IMR-90 (cell line): ENCODE measurements around the gene NRP2. TPM values are rescaled to one million over a fixed set of nuclear protein-coding genes. Genes with fewer than 3 reads are reported as not detected.

Experiments used
- ATAC-seq: fragments of 200-7000 bp; cut with Tn5 transposase; 2 replicates; pipeline ENCODE4 v1.9.1; 2020; ENCODE audit warnings: low read depth, mild to moderate bottlenecking, moderate library complexity
- BruUV-seq: library from RNA; stranded (reverse); fragments of 400-500 nt; replicated peaks from 2 replicates; lab custom pipeline; 2021; lab: Mats Ljungman, UMichigan
- CTCF ChIA-PET: fragments of 300-600 bp; formaldehyde crosslinking; extraction: SDS; loops from one replicate; lab custom pipeline; 2021; ENCODE audit warnings: antibody characterized with exemption; lab: Yijun Ruan, JAX
- POLR2A ChIA-PET: fragments of 300-600 bp; sonication (Branson Sonifier 250); formaldehyde crosslinking; loops from one replicate; lab custom pipeline; 2022; ENCODE audit warnings: antibody characterized with exemption; ENCODE audit not compliant: unreplicated experiment; lab: Charles Lee
- DNase-seq: peaks from one replicate; pipeline ENCODE4 v3.0.0; 2013
- H2AFZ ChIP-seq: replicated peaks from 2 replicates; pipeline ENCODE3; 2013; ENCODE audit warnings: low read length, mild to moderate bottlenecking; ENCODE audit not compliant: poor library complexity
- H2AK5ac ChIP-seq: 2 replicates; pipeline ENCODE4 v1.6.1; 2013; ENCODE audit warnings: low read depth, low read length, inconsistent platforms
- H2AK9ac ChIP-seq: replicated peaks from 2 replicates; pipeline ENCODE3; 2013; ENCODE audit warnings: mild to moderate bottlenecking, low read depth, low read length, moderate library complexity; ENCODE audit not compliant: poor library complexity
- H2BK120ac ChIP-seq: 2 replicates; pipeline ENCODE4 v1.6.1; 2013; ENCODE audit warnings: low read depth, low read length, inconsistent platforms
- H2BK15ac ChIP-seq: 3 replicates; pipeline ENCODE4 v1.6.1; 2013; ENCODE audit warnings: low read depth, low read length, inconsistent platforms
- H2BK20ac ChIP-seq: 2 replicates; pipeline ENCODE4 v1.6.1; 2013; ENCODE audit warnings: low read depth, mild to moderate bottlenecking, inconsistent platforms, low read length, moderate library complexity
- H2BK5ac ChIP-seq: 2 replicates; pipeline ENCODE4 v1.6.1; 2013; ENCODE audit warnings: mild to moderate bottlenecking, low read depth, low read length, inconsistent platforms; ENCODE audit not compliant: poor library complexity, severe bottlenecking
- H3K14ac ChIP-seq: replicated peaks from 2 replicates; pipeline ENCODE4 v1.6.1; 2013; ENCODE audit warnings: low read depth, low read length, inconsistent platforms
- H3K18ac ChIP-seq: 2 replicates; pipeline ENCODE4 v1.6.1; 2013; ENCODE audit warnings: low read depth, low read length, control low read depth
- H3K23ac ChIP-seq: 2 replicates; pipeline ENCODE4 v1.6.1; 2013; ENCODE audit warnings: low read depth, low read length, inconsistent platforms
- H3K27ac ChIP-seq: 2 replicates; pipeline ENCODE4 v1.5.1; 2013; ENCODE audit warnings: mild to moderate bottlenecking, control low read depth, low read length; ENCODE audit not compliant: insufficient read depth
- H3K27me3 ChIP-seq: 2 replicates; pipeline ENCODE4 v1.6.1; 2013; ENCODE audit warnings: low read length; ENCODE audit not compliant: control insufficient read depth, insufficient read depth
- H3K36me3 ChIP-seq: 2 replicates; pipeline ENCODE4 v1.6.1; 2013; ENCODE audit warnings: low read length, mixed read lengths; ENCODE audit not compliant: control insufficient read depth, insufficient read depth
- H3K4ac ChIP-seq: 2 replicates; pipeline ENCODE4 v1.6.1; 2013; ENCODE audit warnings: low read depth, low read length, inconsistent platforms
- H3K4me1 ChIP-seq: 2 replicates; pipeline ENCODE4 v1.6.1; 2013; ENCODE audit warnings: low read length, mixed read lengths; ENCODE audit not compliant: control insufficient read depth, insufficient read depth
- H3K4me2 ChIP-seq: 2 replicates; pipeline ENCODE4 v1.6.1; 2013; ENCODE audit warnings: low read depth, mild to moderate bottlenecking, control low read depth, low read length, moderate library complexity
- H3K4me3 ChIP-seq: 2 replicates; pipeline ENCODE4 v1.5.1; 2013; ENCODE audit warnings: low read depth, mild to moderate bottlenecking, control low read depth, low read length, moderate library complexity; ENCODE audit not compliant: insufficient read depth
- H3K56ac ChIP-seq: 2 replicates; pipeline ENCODE4 v1.6.1; 2013; ENCODE audit warnings: low read length, inconsistent platforms; ENCODE audit not compliant: insufficient read depth; ENCODE audit errors: extremely low read depth
- H3K79me1 ChIP-seq, 2 experiments: 2 replicates each; pipeline ENCODE4 v1.6.1; 2013; ENCODE audit warnings: low read length in 2 of 2, inconsistent platforms in 1 of 2, low read depth in 1 of 2
- H3K9ac ChIP-seq: 2 replicates; pipeline ENCODE4 v1.6.1; 2013; ENCODE audit warnings: low read depth, low read length, control low read depth
- H3K9me1 ChIP-seq: 2 replicates; pipeline ENCODE4 v1.6.1; 2013; ENCODE audit warnings: low read length, inconsistent platforms; ENCODE audit not compliant: insufficient read depth
- H3K9me3 ChIP-seq: 2 replicates; pipeline ENCODE4 v1.6.1; 2013; ENCODE audit warnings: low read length; ENCODE audit not compliant: control insufficient read depth, insufficient read depth
- H4K20me1 ChIP-seq: 2 replicates; pipeline ENCODE4 v1.6.1; 2013; ENCODE audit warnings: low read length, inconsistent platforms; ENCODE audit not compliant: insufficient read depth
- H4K5ac ChIP-seq: 2 replicates; pipeline ENCODE4 v1.6.1; 2013; ENCODE audit warnings: mild to moderate bottlenecking, low read depth, low read length, control low read depth
- H4K8ac ChIP-seq, 2 experiments: 2 replicates each; pipeline ENCODE4 v1.6.1; 2013; ENCODE audit warnings: low read depth in 2 of 2, low read length in 2 of 2, control low read depth in 1 of 2, inconsistent platforms in 1 of 2
- H4K91ac ChIP-seq: 2 replicates; pipeline ENCODE4 v1.6.1; 2013; ENCODE audit warnings: low read depth, low read length, inconsistent platforms; ENCODE audit not compliant: insufficient read depth
- BHLHE40 ChIP-seq: fragments of 150-350 bp; IDR thresholded peaks from 2 replicates; pipeline ENCODE4 v1.6.1; 2016; ENCODE audit warnings: mild to moderate bottlenecking, low read depth, low read length
- CHD1 ChIP-seq: IDR thresholded peaks from 2 replicates; pipeline ENCODE4 v1.6.1; 2012; ENCODE audit warnings: low read depth, low read length, improper control_type of control experiment
- CTCF ChIP-seq: conservative IDR thresholded peaks from 2 replicates; pipeline ENCODE4 v1.5.1; 2012; ENCODE audit warnings: mild to moderate bottlenecking, low read depth, low read length, improper control_type of control experiment
- ELK1 ChIP-seq: fragments of 150-350 bp; IDR thresholded peaks from 2 replicates; pipeline ENCODE4 v1.6.1; 2016; ENCODE audit warnings: low read depth, mild to moderate bottlenecking, low read length, moderate library complexity, borderline replicate concordance
- FOS ChIP-seq: fragments of 150-350 bp; IDR thresholded peaks from 2 replicates; pipeline ENCODE4 v1.6.1; 2016; ENCODE audit warnings: low read depth, low read length
- MAFK ChIP-seq: IDR thresholded peaks from 2 replicates; pipeline ENCODE4 v1.6.1; 2012; ENCODE audit warnings: low read depth, low read length, improper control_type of control experiment
- RAD21 ChIP-seq: IDR thresholded peaks from 2 replicates; pipeline ENCODE4 v1.6.1; 2012; ENCODE audit warnings: low read length, improper control_type of control experiment
- SMC3 ChIP-seq: fragments of 150-350 bp; IDR thresholded peaks from 2 replicates; pipeline ENCODE4 v1.6.1; 2016; ENCODE audit warnings: low read depth, mild to moderate bottlenecking, antibody characterized with exemption, low read length, moderate library complexity
- WGBS, 2 experiments: methylation state at CpG; one replicate each; pipeline versions ENCODE4 v1.1.5 to v1.1.7; 2013; ENCODE audit warnings: missing lambda C conversion rate in 2 of 2; ENCODE audit not compliant: insufficient read length in 1 of 2; ENCODE audit errors: extremely low coverage in 2 of 2; 5-methylcytosine and 5-hydroxymethylcytosine counted together
- dilution Hi-C: fragments of 300-500 bp; cut with HindIII; formaldehyde crosslinking; loops from one replicate; pipeline ENCODE4 v1.14.3; 2018; ENCODE audit warnings: low sequenced_read_pairs; ENCODE audit not compliant: unreplicated experiment
- in situ Hi-C: fragments of 300-500 bp; cut with MboI; formaldehyde crosslinking; loops from 3 replicates; pipeline ENCODE4 v1.14.3; 2019; ENCODE audit warnings: low sequenced_read_pairs, inconsistent platforms, mixed read lengths
- intact Hi-C: fragments of 100-400 bp; cut with micrococcal nuclease; formaldehyde crosslinking; loops from 2 replicates; pipeline ENCODE4 v1.10.0; 2022
- polyA plus RNA-seq, 3 experiments: library from polyadenylated mRNA; depleted of rRNA; stranded (reverse); fragments of >200 nt; gene quantifications; 2 replicates each; pipeline ENCODE4 v1.2.3, GENCODE V29; 2012; ENCODE audit warnings: low replicate concordance in 1 of 3
- total RNA-seq: library from RNA; depleted of rRNA; stranded (reverse); fragments of >200 nt; gene quantifications from 2 replicates; pipeline ENCODE4 v1.2.3, GENCODE V29; 2012

Gene NRP2
- total and polyA plus RNA-seq, 2 of the 4 experiments (the other 2 are of a cell fraction): 46.4 to 51.3 TPM

- TF ChIP-seq FOS: no peak
- TF ChIP-seq MAFK: no peak
- no peak for TF ChIP-seq CHD1
- TF ChIP-seq SMC3: 0 out of 2 replicates have a peak, but pooled peaks have one; percentile 16
- peak; percentile 35; the same call in 1 of the 2 replicates for TF ChIP-seq CTCF
- TF ChIP-seq ELK1: no peak
- peak; percentile 43 for TF ChIP-seq RAD21
- no peak for TF ChIP-seq BHLHE40
- H4K8ac ChIP-seq: peak overlapping the region in 1 of 2 experiments; percentile 36; a peak in 1 of 4 replicates
- H3K18ac ChIP-seq: peak overlapping the region; percentile 42; the same call in 1 of the 2 replicates
- no peak overlapping the region for H3K23ac ChIP-seq
- peak overlapping the region; percentile 70 for H3K4ac ChIP-seq
- H3K27ac ChIP-seq: 0 out of 2 replicates have a peak overlapping the region, but pooled peaks have one; percentile 35
- peak overlapping the region; percentile 73 for H2BK5ac ChIP-seq
- dilution Hi-C loops: no loop called here
- DNase-seq: no peak
- H3K56ac ChIP-seq: no peak overlapping the region
- peaks cover 13% of the 10 kb centered on the region for H3K36me3 ChIP-seq
- H4K20me1 ChIP-seq: peaks cover 6% of the 10 kb centered on the region
- peak overlapping the region; percentile 48; the same call in 1 of the 2 replicates for H2BK120ac ChIP-seq
- no peak overlapping the region for H3K4me3 ChIP-seq
- H4K5ac ChIP-seq: no peak overlapping the region; the same call in 1 of the 2 replicates
- intact Hi-C loops: no loop called here
- no peak overlapping the region for H2AK9ac ChIP-seq
- peaks cover 32% of the 10 kb centered on the region for H3K9me1 ChIP-seq
- H3K27me3 ChIP-seq: no peaks in the 10 kb centered on the region
- no peaks in the 10 kb centered on the region for H3K9me3 ChIP-seq
- H3K4me1 ChIP-seq: peaks cover 53% of the 10 kb centered on the region
- peak overlapping the region; percentile 30 for H2BK20ac ChIP-seq
- WGBS, 2 experiments: 94% methylated on average over 7 of the region's 11 CpGs; no CpG with 5 or more reads in 1 of the 2 experiments
- CTCF ChIA-PET: interaction anchor here (0.6 kb wide), 1 partner anchor 81 kb away, joined by 4 read pairs; no protein-coding TSS in a partner anchor
- peak overlapping the region; percentile 79; the same call in 2 of the 3 replicates for H2BK15ac ChIP-seq
- no peak overlapping the region for H3K4me2 ChIP-seq
- in situ Hi-C loops: loop anchor here (25.0 kb wide), 1 partner anchor 1159 kb away; the partner anchor contains the start of gene PARD3B
- H3K14ac ChIP-seq: peak overlapping the region; percentile 33; the same call in 1 of the 2 replicates
- peak overlapping the region; percentile 15; the same call in 1 of the 2 replicates for H3K9ac ChIP-seq
- no peak overlapping the region for H2AFZ ChIP-seq
- H3K79me1 ChIP-seq: peaks cover 31 to 55% of the 10 kb centered on the region in 2 experiments
- peak overlapping the region; percentile 75 for H2AK5ac ChIP-seq
- ATAC-seq: no peak
- H4K91ac ChIP-seq: peak overlapping the region; percentile 60
- POLR2A ChIA-PET: no interaction called here
- no TSS peak for BruUV-seq
These were observed 14.1 kb downstream of the NRP2 start for GRCh38 chr2:205696331-205696926.
